Activated T-cell treated with anti-CD3 and anti-CD28 coated beads, Interleukin-2, amount 50 U/mL, for 24 hours (primary cell): Measurements from ENCODE around the gene GRID2IP.

Source experiments
- DNase-seq: peaks from one replicate; pipeline ENCODE4 v3.0.0-alpha.2; 2020
- H3K27ac Mint-ChIP-seq: 2 replicates; pipeline ENCODE4 v1.8.0; 2020; ENCODE audit warnings: mild to moderate bottlenecking, mixed read lengths
- H3K27me3 Mint-ChIP-seq: 2 replicates; pipeline ENCODE4 v1.8.0; 2020; ENCODE audit warnings: mixed read lengths
- H3K36me3 Mint-ChIP-seq: 2 replicates; pipeline ENCODE4 v1.8.0; 2020; ENCODE audit warnings: low read depth, mixed read lengths
- H3K4me1 Mint-ChIP-seq: 2 replicates; pipeline ENCODE4 v1.8.0; 2020; ENCODE audit warnings: low read depth, mixed read lengths
- H3K4me3 Mint-ChIP-seq: 2 replicates; pipeline ENCODE4 v1.8.0; 2020; ENCODE audit warnings: mild to moderate bottlenecking, moderate library complexity, mixed read lengths
- H3K9me3 Mint-ChIP-seq: 2 replicates; pipeline ENCODE4 v1.8.0; 2020; ENCODE audit warnings: mixed read lengths

Gene GRID2IP

DNA sequence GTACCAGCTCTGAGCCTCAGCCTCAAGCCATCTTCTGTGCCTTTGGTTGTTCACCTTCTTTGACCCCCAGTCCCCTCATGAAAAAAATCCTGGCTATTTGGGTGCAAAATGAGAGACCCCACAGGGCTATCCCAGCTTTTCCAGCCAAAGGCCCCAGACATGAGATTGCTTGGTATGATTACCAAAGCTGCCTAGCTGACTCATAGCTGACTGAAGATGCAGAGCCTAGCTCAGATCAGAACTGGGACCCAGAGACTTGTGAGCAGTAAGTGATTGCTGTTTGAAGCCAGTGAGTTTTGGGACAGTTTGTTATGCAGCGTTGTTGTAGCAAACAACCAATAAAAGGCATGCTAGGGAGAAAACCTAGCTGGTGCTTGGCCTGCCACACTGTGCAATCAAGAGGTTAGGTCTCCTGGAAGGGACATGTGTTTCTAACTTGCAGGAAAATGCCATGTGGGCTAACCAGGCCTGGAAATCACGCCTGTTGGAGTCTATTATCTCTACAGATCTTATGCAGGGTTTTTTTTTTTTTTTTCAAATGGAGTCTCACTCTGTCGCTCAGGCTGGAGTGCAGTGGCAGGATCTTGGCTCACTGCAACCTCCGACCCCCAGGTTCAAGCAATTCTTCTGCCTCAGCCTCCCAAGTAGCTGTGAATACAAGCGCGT lies 55.5 kb downstream of the GRID2IP start:
- Mint-ChIP-seq H3K4me1 (no peaks in the 10 kb centered on the region), H3K9me3 (no peaks in the 10 kb centered on the region), H3K4me3 (no peak overlapping the region), H3K36me3 (no peaks in the 10 kb centered on the region), H3K27me3 (no peaks in the 10 kb centered on the region), H3K27ac (no peak overlapping the region)
- no peak for DNase-seq

DNA sequence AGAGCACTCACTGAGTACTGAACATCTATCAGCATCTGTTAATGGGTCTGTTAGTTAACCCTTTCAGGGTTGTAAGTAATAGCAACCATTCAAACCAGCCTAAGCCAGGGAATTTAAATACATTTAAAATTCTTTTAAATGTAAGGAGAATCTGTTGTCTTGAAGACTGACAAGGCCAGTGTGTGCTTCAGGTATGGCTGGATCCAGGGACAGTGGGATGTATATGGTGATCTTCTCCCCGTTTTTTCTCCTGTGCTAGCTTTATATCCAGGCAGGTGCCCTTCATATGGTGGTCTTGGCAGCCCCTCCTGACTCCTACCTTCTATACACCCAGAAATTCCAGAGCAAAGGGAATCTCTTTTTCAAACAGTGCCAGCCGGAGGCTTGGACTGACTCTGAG lies 56.9 kb downstream of the GRID2IP start:
- Mint-ChIP-seq H3K9me3 (no peaks in the 10 kb centered on the region), H3K27ac (no peak overlapping the region), H3K27me3 (no peaks in the 10 kb centered on the region), H3K4me3 (no peak overlapping the region), H3K36me3 (no peaks in the 10 kb centered on the region), H3K4me1 (no peaks in the 10 kb centered on the region)
- DNase-seq, result no peak

DNA sequence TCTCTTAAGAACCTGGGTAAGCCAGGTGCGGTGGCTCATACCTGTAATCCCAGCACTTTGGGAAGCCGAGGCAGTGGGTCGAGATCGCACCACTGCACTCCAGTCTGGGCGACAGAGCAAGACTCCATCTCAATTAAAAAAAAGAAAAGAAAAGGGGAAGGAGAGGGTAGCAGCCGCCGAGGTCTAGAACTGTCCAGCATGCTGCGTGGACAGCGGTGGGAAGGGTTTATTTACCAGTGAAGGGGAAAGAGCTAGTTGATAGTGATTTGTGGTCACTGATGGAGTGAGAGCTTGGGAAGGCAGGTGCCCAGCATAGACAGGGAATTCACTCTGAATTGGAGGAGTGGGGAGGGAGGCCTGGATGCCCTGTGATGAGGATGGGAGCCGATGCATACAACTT lies 60.1 kb downstream of the GRID2IP start:
- H3K4me1 Mint-ChIP-seq, result no peaks in the 10 kb centered on the region

DNA sequence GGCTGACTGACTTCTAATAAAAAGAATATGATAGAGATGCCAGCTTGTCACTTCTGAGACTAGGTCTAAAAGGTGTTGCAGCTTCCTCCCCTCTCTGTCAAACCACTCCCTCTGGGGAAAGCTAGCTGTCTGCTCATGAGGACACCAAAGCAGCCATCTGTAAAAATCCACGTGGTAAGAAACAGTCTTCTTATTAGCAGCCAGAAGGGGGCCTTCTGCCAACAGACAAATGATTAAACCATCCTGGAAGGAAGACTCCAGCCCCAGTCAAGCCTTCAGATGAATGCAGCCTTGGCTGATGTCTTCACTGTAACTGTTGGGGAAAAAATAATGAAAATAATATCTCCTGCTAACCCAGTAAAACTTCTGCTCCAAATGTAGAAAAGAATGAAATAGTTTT lies 61.6 kb downstream of the GRID2IP start:
- DNase-seq, result no peak
- Mint-ChIP-seq H3K27ac (no peak overlapping the region), H3K9me3 (no peaks in the 10 kb centered on the region), H3K36me3 (no peaks in the 10 kb centered on the region), H3K4me1 (peaks cover 5% of the 10 kb centered on the region), H3K27me3 (no peaks in the 10 kb centered on the region), H3K4me3 (no peak overlapping the region)

More for the DNA sequence above, 60.1 kb downstream of the GRID2IP start:
- no peak overlapping the region for H3K4me3 Mint-ChIP-seq
- H3K9me3 Mint-ChIP-seq, result no peaks in the 10 kb centered on the region
- H3K36me3 Mint-ChIP-seq, result no peaks in the 10 kb centered on the region
- H3K27ac Mint-ChIP-seq, result no peak overlapping the region
- H3K27me3 Mint-ChIP-seq, result no peaks in the 10 kb centered on the region
- no peak for DNase-seq

DNA sequence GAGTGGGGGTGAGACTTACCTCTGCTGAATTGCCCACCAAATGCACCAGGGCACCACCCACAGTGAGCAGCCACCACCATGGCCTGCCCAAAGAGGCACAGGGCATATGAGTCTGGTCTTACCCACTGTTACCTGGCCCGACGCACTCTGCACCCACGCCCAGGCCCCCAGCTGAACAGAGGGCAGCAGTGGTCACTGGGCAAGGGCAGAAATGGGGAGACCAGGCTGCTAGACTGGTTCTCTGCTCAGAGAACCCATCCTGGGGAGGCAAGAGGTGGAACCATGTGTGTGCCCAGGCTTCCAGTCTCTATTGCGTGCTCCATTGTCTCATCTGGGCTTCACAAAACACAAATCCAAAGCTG lies 64.1 kb downstream of the GRID2IP start:
- no peak for DNase-seq
- Mint-ChIP-seq H3K27me3 (no peaks in the 10 kb centered on the region), H3K27ac (no peak overlapping the region), H3K4me1 (peaks cover 18% of the 10 kb centered on the region), H3K4me3 (no peak overlapping the region), H3K36me3 (peaks cover 10% of the 10 kb centered on the region), H3K9me3 (no peaks in the 10 kb centered on the region)

DNA sequence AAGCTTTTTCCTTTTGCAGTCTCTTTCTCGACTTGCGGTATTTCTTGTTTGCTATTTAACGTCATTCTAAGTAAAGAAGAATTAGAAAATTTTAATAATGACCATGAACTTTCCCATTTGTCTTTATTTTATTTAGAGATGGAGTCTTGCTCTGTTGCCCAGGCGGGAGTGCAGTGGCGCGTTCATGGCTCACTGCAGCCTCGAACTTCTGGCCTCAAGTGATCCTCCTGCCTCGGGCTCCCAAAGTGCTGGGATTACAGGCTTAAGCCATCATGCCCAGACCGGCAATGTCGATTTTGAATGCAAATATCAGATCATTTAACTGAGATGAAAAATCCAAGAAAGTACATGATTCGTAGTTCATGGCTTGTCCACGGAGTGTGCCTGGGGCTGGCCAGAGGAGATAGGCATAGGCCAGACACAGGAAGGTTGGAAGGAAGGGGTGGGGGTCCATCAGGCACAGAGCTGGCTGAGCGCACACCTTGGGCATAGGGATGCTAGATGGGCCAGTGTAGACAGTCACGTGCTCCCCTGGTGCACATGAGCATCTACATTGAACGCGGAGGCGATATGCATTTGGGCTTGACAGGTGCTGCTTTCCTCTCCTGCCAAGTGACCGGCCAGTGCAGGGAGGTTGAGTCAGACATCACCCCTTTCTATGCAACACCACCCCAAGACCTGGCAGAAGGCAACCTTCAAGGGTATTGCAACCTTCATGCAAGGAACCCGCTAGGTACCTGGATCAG lies 64.7 kb downstream of the GRID2IP start:
- Mint-ChIP-seq H3K4me3 (no peak overlapping the region), H3K27me3 (no peaks in the 10 kb centered on the region), H3K4me1 (peaks cover 22% of the 10 kb centered on the region), H3K27ac (no peak overlapping the region), H3K9me3 (no peaks in the 10 kb centered on the region), H3K36me3 (peaks cover 13% of the 10 kb centered on the region)
- no peak for DNase-seq

DNA sequence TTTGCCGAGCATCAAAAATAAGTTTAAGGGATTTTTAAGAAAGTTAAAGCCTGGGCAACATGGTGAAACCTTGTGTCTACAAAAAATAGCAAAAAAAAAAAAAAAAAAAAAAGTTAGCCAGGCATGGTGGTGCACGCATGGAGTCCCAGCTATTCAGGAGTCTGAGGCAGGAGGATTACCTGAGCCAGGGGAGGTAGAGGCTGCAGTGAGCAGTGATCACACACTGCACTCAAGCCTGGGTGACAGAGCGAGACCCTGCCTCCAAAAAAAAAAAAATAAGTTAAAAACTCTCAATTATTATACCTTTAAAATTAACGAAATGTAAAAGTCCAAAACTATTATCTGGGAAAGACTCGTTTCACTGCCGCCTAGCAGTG lies 68.5 kb downstream of the GRID2IP start:
- Mint-ChIP-seq H3K36me3 (peaks cover 48% of the 10 kb centered on the region), H3K4me3 (peak overlapping the region; percentile 96), H3K9me3 (no peaks in the 10 kb centered on the region), H3K27ac (peak overlapping the region; percentile 94), H3K27me3 (no peaks in the 10 kb centered on the region), H3K4me1 (peaks cover 60% of the 10 kb centered on the region)
- no peak for DNase-seq

DNA sequence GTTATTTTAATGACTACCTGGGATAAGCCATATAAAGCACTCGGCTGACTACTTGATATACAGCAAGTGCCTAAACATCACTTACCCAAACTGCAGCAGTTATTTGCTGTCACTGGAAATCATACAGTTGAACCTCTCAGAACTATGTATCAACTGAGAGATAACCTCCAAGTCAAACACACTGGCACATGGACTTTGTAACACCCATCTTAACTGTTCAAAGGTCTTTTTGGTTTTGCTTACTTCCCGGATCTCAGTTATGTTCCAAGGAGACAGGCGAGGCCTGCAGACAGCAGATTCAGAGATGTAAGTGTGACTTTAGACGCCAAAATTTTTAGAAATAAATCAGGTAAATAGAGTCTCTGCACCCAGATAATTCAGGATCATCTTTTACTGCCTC lies 69.0 kb downstream of the GRID2IP start:
- Mint-ChIP-seq H3K27me3 (no peaks in the 10 kb centered on the region), H3K9me3 (no peaks in the 10 kb centered on the region), H3K4me3 (peak overlapping the region; percentile 96), H3K4me1 (peaks cover 64% of the 10 kb centered on the region), H3K27ac (peak overlapping the region; percentile 55), H3K36me3 (peaks cover 52% of the 10 kb centered on the region)
- no peak for DNase-seq

DNA sequence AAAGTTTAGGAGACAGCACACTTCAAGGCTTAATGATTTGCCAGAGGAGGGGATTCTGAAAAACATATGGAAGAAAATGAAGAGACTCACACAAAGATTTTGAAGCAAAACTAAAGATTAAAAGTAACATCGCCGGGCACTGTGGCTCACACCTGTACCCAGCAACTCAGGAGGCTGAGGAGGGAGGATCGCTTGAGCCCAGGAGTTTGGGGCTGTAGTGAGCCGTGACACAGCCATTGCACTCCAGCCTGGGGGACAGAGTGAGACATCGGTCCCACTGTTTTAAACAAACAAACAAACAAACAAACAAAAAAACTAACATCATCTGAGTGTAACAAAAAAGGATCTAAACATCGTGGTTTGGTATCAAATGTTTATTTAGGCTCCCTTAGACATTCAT lies 69.8 kb downstream of the GRID2IP start:
- H3K27ac Mint-ChIP-seq, result peak overlapping the region; percentile 79
- no peaks in the 10 kb centered on the region for H3K9me3 Mint-ChIP-seq
- H3K4me3 Mint-ChIP-seq, result peak overlapping the region; percentile 55
- peaks cover 61% of the 10 kb centered on the region for H3K36me3 Mint-ChIP-seq
- no peak for DNase-seq
- peaks cover 72% of the 10 kb centered on the region for H3K4me1 Mint-ChIP-seq
- H3K27me3 Mint-ChIP-seq, result no peaks in the 10 kb centered on the region

DNA sequence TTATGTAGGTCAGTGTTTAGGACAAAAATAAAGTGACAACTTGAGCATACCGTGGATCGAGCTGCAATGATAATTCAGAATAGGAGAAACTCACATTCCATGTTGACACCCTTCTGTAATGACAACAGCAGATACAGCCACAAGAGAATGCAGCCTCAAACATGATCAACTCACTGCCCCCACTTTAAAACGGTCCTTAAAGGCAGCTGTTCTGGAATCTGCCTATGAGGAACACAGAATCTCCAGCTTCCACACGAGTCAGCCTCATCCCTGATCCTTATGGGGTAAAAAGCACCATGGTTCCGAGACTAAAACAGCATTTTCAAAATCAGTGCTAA lies 71.0 kb downstream of the GRID2IP start:
- no peak for DNase-seq
- Mint-ChIP-seq H3K9me3 (no peaks in the 10 kb centered on the region), H3K4me1 (peaks cover 84% of the 10 kb centered on the region), H3K27me3 (no peaks in the 10 kb centered on the region), H3K36me3 (peaks cover 72% of the 10 kb centered on the region), H3K4me3 (no peak overlapping the region), H3K27ac (peak overlapping the region; percentile 90)

DNA sequence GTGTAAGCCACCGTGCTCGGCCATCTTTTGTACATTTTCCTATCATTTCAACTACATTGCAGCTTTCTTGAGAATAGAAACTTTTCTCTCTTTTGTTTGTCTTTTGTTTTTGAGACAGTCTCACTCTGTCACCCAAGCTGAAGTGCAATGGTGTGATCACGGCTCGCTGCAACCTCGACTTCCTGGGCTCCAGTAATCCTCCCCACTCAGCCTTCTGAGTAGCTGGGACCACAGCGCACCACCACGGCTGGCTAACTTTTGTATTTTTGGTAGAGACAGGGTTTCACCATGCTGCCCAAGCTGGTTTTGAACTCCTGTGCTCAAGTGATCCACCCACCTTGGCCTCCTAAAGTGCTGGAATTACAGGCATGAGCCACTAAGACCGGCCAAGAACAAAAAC lies 72.2 kb downstream of the GRID2IP start:
- no peaks in the 10 kb centered on the region for H3K27me3 Mint-ChIP-seq
- no peaks in the 10 kb centered on the region for H3K9me3 Mint-ChIP-seq
- peak overlapping the region; percentile 58 for H3K4me3 Mint-ChIP-seq
- H3K4me1 Mint-ChIP-seq, result peaks cover 80% of the 10 kb centered on the region
- peaks cover 82% of the 10 kb centered on the region for H3K36me3 Mint-ChIP-seq
- peak overlapping the region; percentile 90 for H3K27ac Mint-ChIP-seq
- DNase-seq, result peak; percentile 49

DNA sequence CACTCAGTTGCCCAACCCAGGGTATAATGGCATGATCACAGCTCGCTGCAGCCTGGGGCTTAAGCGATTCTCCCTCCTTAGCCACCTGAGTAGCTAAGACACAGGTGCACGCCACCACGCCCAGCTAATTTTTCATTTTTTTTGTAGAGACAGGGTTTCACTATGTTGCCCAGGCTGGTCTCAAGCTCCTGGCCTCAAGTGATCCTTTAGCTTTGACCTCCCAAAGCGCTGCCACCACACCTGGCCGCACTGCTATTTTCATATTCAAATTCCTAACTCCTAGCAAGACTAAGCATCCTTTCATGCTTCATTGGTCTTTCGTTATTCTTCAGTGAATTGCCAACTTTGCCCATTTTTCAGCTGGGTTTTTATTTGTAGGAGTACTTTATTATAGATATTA lies 73.1 kb downstream of the GRID2IP start:
- no peak overlapping the region for H3K4me3 Mint-ChIP-seq
- no peaks in the 10 kb centered on the region for H3K9me3 Mint-ChIP-seq
- H3K27me3 Mint-ChIP-seq, result no peaks in the 10 kb centered on the region
- H3K36me3 Mint-ChIP-seq, result peaks cover 91% of the 10 kb centered on the region
- H3K27ac Mint-ChIP-seq, result peak overlapping the region; percentile 57
- H3K4me1 Mint-ChIP-seq, result peaks cover 82% of the 10 kb centered on the region
- DNase-seq, result no peak

DNA sequence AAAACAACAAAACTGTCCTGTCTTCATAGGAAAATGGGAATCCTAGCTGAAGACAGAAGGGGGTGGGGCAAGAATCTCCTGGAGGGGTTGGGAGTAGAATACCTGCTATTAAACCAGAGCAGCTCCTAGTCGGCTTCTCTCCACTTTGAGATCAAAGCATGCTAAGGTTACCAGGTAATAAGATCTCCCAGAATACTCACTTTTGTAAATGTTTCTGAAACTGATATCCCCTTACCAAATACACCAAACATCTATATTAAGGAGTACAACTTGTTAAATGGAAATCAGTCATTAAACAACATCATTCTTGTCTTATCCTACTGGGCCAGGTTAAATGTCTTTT lies 74.0 kb downstream of the GRID2IP start:
- H3K4me1 Mint-ChIP-seq, result peaks cover 75% of the 10 kb centered on the region
- H3K9me3 Mint-ChIP-seq, result no peaks in the 10 kb centered on the region
- H3K36me3 Mint-ChIP-seq, result peaks cover 89% of the 10 kb centered on the region
- no peak overlapping the region for H3K4me3 Mint-ChIP-seq
- H3K27me3 Mint-ChIP-seq, result no peaks in the 10 kb centered on the region
- peak overlapping the region; percentile 86 for H3K27ac Mint-ChIP-seq
- no peak for DNase-seq

DNA sequence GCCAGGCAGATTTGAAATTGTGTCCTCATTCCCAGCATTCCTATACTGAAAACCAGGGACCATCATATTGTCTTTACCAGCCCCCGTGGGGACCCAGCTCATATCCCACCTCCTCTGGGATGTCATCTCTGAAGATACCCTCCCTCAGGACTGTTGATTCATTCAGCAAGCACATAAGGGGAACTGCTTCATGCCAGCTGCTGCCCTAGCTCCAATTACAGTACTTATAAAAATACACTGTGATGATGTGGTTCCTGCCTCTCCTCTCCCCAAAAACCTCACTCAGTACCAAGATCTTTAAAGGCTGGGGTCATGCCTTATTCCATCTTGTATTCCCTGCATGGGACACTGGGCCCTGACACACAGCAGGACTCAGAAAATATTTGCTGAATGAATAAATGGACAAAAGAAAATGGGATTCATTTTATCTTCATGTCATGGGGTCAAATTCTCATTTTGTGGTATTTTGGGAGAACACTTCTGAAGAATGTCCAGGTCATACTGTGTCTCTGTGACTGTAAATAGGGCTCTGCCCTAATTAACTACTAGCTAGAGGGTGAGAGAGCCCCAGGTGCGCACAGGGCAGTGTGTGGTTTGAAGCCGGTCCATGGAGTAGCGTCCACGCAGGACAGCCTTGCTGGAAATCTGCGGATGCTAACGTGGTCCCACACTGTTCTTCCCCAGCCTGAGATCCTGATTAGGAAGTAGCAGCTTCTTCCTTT lies 74.5 kb downstream of the GRID2IP start:
- no peaks in the 10 kb centered on the region for H3K9me3 Mint-ChIP-seq
- peaks cover 91% of the 10 kb centered on the region for H3K36me3 Mint-ChIP-seq
- peak overlapping the region; percentile 86 for H3K27ac Mint-ChIP-seq
- no peaks in the 10 kb centered on the region for H3K27me3 Mint-ChIP-seq
- no peak for DNase-seq
- H3K4me1 Mint-ChIP-seq, result peaks cover 74% of the 10 kb centered on the region
- H3K4me3 Mint-ChIP-seq, result no peak overlapping the region
